Stimulated activated memory B cell treated with anti-CD40 and anti-IgM and Interleukin-4, amounts not matched to agents 10 μg/mL and 1 μg/mL and 100 μg/mL, for 72 hours (primary cell): Measurements from ENCODE around the gene LRRC31.
A peak's percentile ranks its signal among the peaks of the same experiment; 100 is the strongest.

Source experiments
- ATAC-seq: fragments of 150-1000 bp; cut with Tn5 transposase; 2 replicates; pipeline ENCODE4 v1.10.0; 2021
- H3K27ac Mint-ChIP-seq: one replicate; pipeline ENCODE4 v1.8.0; 2022; ENCODE audit warnings: mild to moderate bottlenecking, mixed read lengths
- H3K27me3 Mint-ChIP-seq: one replicate; pipeline ENCODE4 v1.8.0; 2022; ENCODE audit warnings: mixed read lengths
- H3K36me3 Mint-ChIP-seq: one replicate; pipeline ENCODE4 v1.8.0; 2022; ENCODE audit warnings: mixed read lengths
- H3K4me1 Mint-ChIP-seq: one replicate; pipeline ENCODE4 v1.8.0; 2022; ENCODE audit warnings: mixed read lengths
- H3K4me3 Mint-ChIP-seq: one replicate; pipeline ENCODE4 v1.8.0; 2022; ENCODE audit warnings: mild to moderate bottlenecking, moderate library complexity, mixed read lengths
- H3K9me3 Mint-ChIP-seq: one replicate; pipeline ENCODE4 v1.8.0; 2022; ENCODE audit warnings: mixed read lengths

LRRC31 gene

GRCh38 chr3:169841171-169841570 is 28.6 kb downstream of the LRRC31 start:
- Mint-ChIP-seq H3K4me3 (no peak overlapping the region), H3K9me3 (no peaks in the 10 kb centered on the region), H3K4me1 (peaks cover 38% of the 10 kb centered on the region), H3K27ac (peak overlapping the region; percentile 82), H3K27me3 (no peaks in the 10 kb centered on the region), H3K36me3 (no peaks in the 10 kb centered on the region)
- ATAC-seq = peak; percentile 70

GRCh38 chr3:169838511-169839030 is 31.2 kb downstream of the LRRC31 start:
- H3K4me1 Mint-ChIP-seq = peaks cover 43% of the 10 kb centered on the region
- H3K36me3 Mint-ChIP-seq = no peaks in the 10 kb centered on the region
- no peak overlapping the region for H3K4me3 Mint-ChIP-seq
- ATAC-seq = no peak
- no peaks in the 10 kb centered on the region for H3K9me3 Mint-ChIP-seq
- no peak overlapping the region for H3K27ac Mint-ChIP-seq
- no peaks in the 10 kb centered on the region for H3K27me3 Mint-ChIP-seq

GRCh38 chr3:169836942-169837275 is 32.8 kb downstream of the LRRC31 start:
- no peak overlapping the region for H3K4me3 Mint-ChIP-seq
- no peaks in the 10 kb centered on the region for H3K27me3 Mint-ChIP-seq
- no peak for ATAC-seq
- H3K36me3 Mint-ChIP-seq = no peaks in the 10 kb centered on the region
- H3K9me3 Mint-ChIP-seq = no peaks in the 10 kb centered on the region
- peaks cover 37% of the 10 kb centered on the region for H3K4me1 Mint-ChIP-seq
- H3K27ac Mint-ChIP-seq = peak overlapping the region; percentile 94

- peak; percentile 96 for ATAC-seq
- H3K27me3 Mint-ChIP-seq = no peaks in the 10 kb centered on the region
- no peak overlapping the region for H3K4me3 Mint-ChIP-seq
- no peaks in the 10 kb centered on the region for H3K36me3 Mint-ChIP-seq
- no peaks in the 10 kb centered on the region for H3K9me3 Mint-ChIP-seq
- peak overlapping the region; percentile 94 for H3K27ac Mint-ChIP-seq
- peaks cover 33% of the 10 kb centered on the region for H3K4me1 Mint-ChIP-seq
These were observed 33.4 kb downstream of the LRRC31 start for GRCh38 chr3:169836078-169836941.

GRCh38 chr3:169835533-169835932 is 34.2 kb downstream of the LRRC31 start:
- no peaks in the 10 kb centered on the region for H3K36me3 Mint-ChIP-seq
- H3K4me3 Mint-ChIP-seq = no peak overlapping the region
- H3K4me1 Mint-ChIP-seq = peaks cover 26% of the 10 kb centered on the region
- H3K27ac Mint-ChIP-seq = peak overlapping the region; percentile 94
- ATAC-seq = no peak
- H3K9me3 Mint-ChIP-seq = no peaks in the 10 kb centered on the region
- H3K27me3 Mint-ChIP-seq = no peaks in the 10 kb centered on the region

- Mint-ChIP-seq H3K4me3 (no peak overlapping the region), H3K36me3 (no peaks in the 10 kb centered on the region), H3K27me3 (peaks cover 8% of the 10 kb centered on the region), H3K9me3 (no peaks in the 10 kb centered on the region), H3K27ac (no peak overlapping the region), H3K4me1 (no peaks in the 10 kb centered on the region)
- no peak for ATAC-seq
These were observed 42.0 kb downstream of the LRRC31 start for GRCh38 chr3:169827712-169828111.

- Mint-ChIP-seq H3K27ac (no peak overlapping the region), H3K9me3 (no peaks in the 10 kb centered on the region), H3K27me3 (peaks cover 8% of the 10 kb centered on the region), H3K4me1 (no peaks in the 10 kb centered on the region), H3K36me3 (no peaks in the 10 kb centered on the region), H3K4me3 (no peak overlapping the region)
- ATAC-seq = no peak
These were observed 44.4 kb downstream of the LRRC31 start for GRCh38 chr3:169825316-169825715.

GRCh38 chr3:169822983-169823382 is 46.8 kb downstream of the LRRC31 start:
- Mint-ChIP-seq H3K27ac (no peak overlapping the region), H3K36me3 (no peaks in the 10 kb centered on the region), H3K4me3 (no peak overlapping the region), H3K27me3 (peaks cover 8% of the 10 kb centered on the region), H3K9me3 (no peaks in the 10 kb centered on the region), H3K4me1 (peaks cover 6% of the 10 kb centered on the region)
- ATAC-seq = no peak

GRCh38 chr3:169822540-169822939 is 47.2 kb downstream of the LRRC31 start:
- H3K27ac Mint-ChIP-seq = no peak overlapping the region
- ATAC-seq = no peak
- no peaks in the 10 kb centered on the region for H3K9me3 Mint-ChIP-seq
- no peak overlapping the region for H3K4me3 Mint-ChIP-seq
- H3K36me3 Mint-ChIP-seq = no peaks in the 10 kb centered on the region
- peaks cover 8% of the 10 kb centered on the region for H3K27me3 Mint-ChIP-seq
- H3K4me1 Mint-ChIP-seq = peaks cover 6% of the 10 kb centered on the region

GRCh38 chr3:169822091-169822490 is 47.6 kb downstream of the LRRC31 start:
- ATAC-seq = no peak
- no peak overlapping the region for H3K4me3 Mint-ChIP-seq
- peaks cover 8% of the 10 kb centered on the region for H3K27me3 Mint-ChIP-seq
- no peak overlapping the region for H3K27ac Mint-ChIP-seq
- H3K4me1 Mint-ChIP-seq = peaks cover 6% of the 10 kb centered on the region
- H3K36me3 Mint-ChIP-seq = no peaks in the 10 kb centered on the region
- H3K9me3 Mint-ChIP-seq = no peaks in the 10 kb centered on the region

GRCh38 chr3:169818316-169818715 is 51.4 kb downstream of the LRRC31 start:
- H3K36me3 Mint-ChIP-seq = peaks cover 12% of the 10 kb centered on the region
- H3K4me1 Mint-ChIP-seq = peaks cover 19% of the 10 kb centered on the region
- no peaks in the 10 kb centered on the region for H3K27me3 Mint-ChIP-seq
- no peak overlapping the region for H3K27ac Mint-ChIP-seq
- H3K4me3 Mint-ChIP-seq = no peak overlapping the region
- peaks cover 8% of the 10 kb centered on the region for H3K9me3 Mint-ChIP-seq
- no peak for ATAC-seq

- peaks cover 31% of the 10 kb centered on the region for H3K4me1 Mint-ChIP-seq
- no peaks in the 10 kb centered on the region for H3K27me3 Mint-ChIP-seq
- peaks cover 8% of the 10 kb centered on the region for H3K9me3 Mint-ChIP-seq
- ATAC-seq = no peak
- H3K27ac Mint-ChIP-seq = peak overlapping the region; percentile 97
- peaks cover 12% of the 10 kb centered on the region for H3K36me3 Mint-ChIP-seq
- no peak overlapping the region for H3K4me3 Mint-ChIP-seq
These were observed 54.1 kb downstream of the LRRC31 start for GRCh38 chr3:169815590-169816150.

GRCh38 chr3:169813757-169814517 is 55.8 kb downstream of the LRRC31 start:
- no peaks in the 10 kb centered on the region for H3K27me3 Mint-ChIP-seq
- peak overlapping the region; percentile 97 for H3K27ac Mint-ChIP-seq
- H3K4me3 Mint-ChIP-seq = peak overlapping the region; percentile 86
- H3K9me3 Mint-ChIP-seq = peaks cover 8% of the 10 kb centered on the region
- ATAC-seq = peak; percentile 96
- H3K36me3 Mint-ChIP-seq = peaks cover 12% of the 10 kb centered on the region
- H3K4me1 Mint-ChIP-seq = peaks cover 37% of the 10 kb centered on the region

- Mint-ChIP-seq H3K4me3 (peak overlapping the region; percentile 86), H3K27me3 (no peaks in the 10 kb centered on the region), H3K9me3 (peaks cover 8% of the 10 kb centered on the region), H3K4me1 (peaks cover 33% of the 10 kb centered on the region), H3K27ac (peak overlapping the region; percentile 97), H3K36me3 (peaks cover 14% of the 10 kb centered on the region)
- ATAC-seq = no peak
These were observed 56.5 kb downstream of the LRRC31 start for GRCh38 chr3:169813278-169813677.
